ENCODE data around the gene ZNF362.

Gene ZNF362

DNA sequence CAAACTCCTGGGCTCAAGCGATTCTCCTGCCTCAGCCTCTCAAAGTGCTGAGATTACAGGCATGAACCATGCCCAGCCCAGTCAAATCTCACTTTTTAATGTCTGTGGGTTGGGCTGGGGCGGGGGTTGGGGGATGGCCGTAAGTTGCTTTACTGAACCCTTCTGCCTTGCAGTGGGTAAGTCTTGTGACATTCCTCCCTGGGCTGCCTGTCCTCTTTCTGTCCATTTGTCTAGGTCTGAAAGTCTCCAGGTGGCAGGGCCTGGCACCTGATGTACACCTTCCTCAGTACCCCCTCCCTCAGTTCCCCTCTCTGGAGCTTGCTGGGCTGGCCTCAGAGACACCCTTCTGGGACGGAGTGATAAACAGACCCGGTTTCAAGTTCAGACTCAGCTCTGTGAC is 13.3 kb downstream of the ZNF362 start:
- no peak for DNase-seq

DNA sequence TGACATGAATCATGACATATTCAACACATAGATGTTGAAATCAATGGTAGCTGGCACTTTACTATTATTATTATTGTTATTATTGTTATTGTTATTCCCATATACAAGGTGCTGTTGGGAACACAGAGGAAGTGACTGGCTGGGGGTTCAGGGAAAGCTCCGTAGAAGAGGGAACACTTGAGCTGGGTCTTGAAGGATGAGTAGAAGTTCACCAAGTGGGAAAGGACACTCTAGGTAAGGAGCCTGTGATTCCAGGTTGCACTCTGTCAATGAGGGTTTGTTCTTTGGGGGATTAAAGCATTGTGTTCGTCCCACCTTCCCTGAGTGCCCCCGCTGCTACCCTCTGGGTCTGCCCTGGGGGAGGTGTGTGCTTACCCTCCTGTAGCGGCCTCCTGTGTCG is 14.1 kb downstream of the ZNF362 start:
- DNase-seq, result no peak

- no peak for DNase-seq
These were observed 14.6 kb downstream of the ZNF362 start for GRCh38 chr1:33270808-33271465.

DNA sequence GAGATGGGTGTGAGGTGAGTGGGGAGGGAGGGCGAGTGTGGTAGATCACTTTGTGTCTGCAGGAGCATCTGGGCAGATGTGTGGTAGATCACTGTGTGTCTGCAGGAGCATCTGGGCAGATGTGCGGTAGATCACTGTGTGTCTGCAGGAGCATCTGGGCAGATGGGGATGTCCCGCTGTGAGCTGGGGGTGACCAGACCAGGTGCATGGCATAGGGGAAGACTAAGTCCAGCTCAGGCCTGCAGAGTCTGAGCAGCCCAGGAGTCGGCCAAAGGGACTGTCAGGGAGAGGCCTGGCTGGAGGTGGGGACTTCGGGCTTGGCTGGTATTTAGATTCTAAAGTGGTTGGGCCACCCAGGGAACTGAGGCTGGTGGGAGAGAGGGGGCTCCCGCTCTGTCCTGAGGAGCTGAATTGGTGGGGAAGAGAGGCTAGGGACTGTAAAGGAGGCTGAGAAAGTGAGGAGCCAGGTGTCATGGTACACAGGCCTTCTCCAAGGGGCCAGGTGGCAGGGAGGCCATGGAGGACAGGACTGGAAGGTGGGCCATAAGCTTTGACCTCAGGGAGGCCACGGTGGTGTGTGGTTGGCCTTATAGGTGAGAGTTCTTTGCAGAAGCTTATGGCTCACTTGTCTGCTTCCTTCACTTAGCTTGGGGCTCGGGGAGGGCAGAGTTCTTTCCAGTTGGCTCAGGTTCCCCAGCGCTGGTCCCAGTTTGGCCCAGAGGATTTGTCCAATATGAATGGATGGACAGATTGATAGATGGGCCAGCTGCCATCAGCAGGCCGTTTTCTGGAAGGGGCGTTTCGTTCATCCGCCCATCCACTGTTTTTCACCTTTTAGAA is 15.6 kb downstream of the ZNF362 start:
- DNase-seq, result no peak

DNA sequence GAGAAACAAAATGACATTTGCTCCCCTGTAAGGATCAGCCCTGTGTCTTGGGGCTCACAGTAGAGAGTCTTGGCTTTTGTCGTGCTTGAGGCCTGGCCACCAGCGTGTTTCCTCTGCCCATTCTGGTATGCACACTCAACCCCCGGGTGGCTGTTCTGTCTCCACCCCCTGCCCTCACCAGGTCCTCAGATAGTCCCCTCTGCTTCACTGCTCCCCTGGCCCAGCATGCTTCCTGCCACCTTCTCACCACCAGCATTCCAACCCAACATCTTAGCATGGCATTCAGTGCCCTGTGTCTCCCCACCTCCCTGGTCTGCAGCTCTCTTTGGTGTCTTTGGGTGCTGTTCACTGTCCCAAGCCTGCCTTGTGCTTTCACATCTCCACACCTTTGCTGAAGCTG is 16.2 kb downstream of the ZNF362 start:
- no peak for DNase-seq

DNA sequence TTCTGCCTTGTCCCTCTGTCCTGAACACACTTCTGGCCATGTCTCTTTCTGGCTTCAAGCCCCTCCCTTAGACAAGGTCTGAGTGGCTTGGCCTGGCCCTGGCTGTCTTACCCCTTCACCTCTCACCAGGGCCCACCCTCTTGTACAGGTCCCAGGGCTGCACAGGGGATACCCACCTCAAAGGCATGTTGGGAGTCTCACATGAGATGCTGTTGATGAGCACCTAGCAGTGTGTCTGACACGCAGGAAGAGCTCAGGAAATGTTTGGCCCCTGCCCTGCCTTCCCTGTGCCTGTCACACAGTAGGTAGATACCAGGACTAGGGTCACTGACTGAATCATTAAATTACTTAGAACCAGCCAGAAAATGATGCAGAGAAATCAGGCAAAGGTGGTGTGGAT is 16.6 kb downstream of the ZNF362 start:
- no peak for DNase-seq

DNA sequence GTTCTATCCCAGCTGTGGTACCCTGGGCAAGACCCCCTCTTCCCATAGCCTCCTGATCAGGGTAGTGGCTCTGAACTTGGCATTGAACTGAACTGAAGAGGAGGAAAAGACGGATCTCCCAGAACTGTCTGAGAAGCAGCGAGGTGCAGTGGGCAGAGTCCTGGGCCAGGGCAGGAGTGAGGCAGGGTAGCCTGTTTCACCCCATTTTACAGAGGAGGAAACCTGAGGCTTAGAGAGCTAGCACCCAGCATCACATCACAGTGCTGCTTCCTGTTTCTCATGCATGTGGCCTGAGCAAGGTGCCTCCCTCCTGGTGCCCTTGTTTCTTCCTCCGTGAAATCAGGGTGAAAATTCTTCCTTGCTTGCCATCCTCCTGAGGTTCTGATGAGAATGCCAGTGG is 17.1 kb downstream of the ZNF362 start:
- DNase-seq, result no peak

DNA sequence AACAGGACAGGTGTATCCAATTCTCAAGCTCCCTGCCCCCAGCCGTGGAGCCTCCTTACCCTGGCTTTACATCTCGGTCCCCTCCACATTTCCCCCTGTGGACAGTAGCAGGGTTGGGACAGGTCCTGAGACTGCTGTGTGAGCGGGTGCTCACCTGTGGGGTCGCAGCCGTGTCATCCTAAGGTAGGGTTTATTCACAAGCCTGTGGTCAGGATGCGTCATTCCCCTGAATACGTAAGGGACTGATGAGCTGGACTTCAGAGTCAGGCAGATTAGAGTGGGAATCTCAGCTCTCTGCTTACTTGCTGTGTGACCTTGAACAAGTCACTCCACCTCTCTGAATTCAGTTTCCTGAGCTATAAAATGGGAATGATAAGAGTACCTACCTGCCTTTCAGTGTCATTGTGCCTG is 17.7 kb downstream of the ZNF362 start:
- no peak for DNase-seq

DNA sequence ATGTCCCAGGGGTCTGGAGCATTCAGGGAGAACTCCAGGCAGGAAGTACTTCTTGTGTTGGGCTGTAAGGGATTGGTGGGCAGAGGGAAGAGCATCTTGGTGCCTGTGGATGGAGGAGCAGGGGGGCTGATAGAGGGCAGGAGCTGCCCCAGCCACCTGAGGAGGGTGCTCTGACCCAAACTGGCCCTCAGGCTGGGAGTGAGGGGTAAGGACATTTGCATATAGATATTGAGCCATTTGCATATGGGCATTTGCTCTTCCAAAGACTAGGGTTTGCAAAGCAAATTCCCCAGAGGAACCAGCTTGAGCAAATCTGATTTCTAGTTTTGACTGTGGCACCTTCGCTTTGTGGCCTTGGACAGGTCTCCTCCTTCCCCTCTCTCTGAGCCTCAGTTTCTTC is 18.2 kb downstream of the ZNF362 start:
- no peak for DNase-seq

GRCh38 chr1:33275195-33275594 is 18.9 kb downstream of the ZNF362 start:
- no peak for DNase-seq

DNA sequence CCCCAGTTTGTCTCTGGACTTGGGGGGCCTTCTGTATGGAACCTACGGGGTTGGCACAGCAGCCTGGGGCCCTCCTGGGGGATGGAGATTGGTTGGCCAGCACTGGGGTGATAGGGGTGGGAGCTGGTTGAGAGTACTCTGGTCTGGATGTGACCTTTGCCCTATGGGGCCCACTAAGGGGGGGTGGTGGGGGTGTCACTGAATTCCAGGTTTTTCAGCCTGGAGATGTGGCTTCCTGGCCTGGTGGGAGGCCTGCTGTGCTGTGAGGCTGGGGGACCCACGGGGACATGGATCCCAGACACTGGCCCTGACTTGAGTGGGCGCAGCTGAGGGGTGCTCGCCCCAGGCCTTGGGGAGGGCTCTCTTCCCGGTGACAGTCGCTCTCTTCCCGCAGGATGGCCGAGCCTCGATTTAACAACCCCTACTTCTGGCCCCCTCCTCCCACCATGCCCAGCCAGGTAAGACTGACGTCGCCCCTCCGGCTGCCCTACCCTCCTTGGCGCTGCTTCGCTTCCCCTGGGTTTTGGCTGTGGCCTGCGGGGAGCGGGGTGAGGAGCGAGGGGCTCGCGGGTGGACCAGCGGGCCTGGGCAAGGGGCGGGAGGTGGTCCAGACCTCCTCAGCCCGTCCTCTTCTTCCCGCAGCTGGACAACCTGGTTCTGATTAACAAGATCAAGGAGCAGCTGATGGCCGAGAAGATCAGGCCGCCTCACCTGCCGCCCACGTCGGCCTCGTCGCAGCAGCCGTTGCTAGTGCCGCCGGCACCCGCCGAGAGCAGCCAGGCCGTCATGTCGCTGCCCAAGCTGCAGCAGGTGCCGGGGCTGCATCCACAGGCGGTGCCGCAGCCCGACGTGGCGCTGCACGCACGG is 19.6 kb downstream of the ZNF362 start:
- no peak for DNase-seq

- DNase-seq, result no peak
These were observed 20.4 kb downstream of the ZNF362 start for GRCh38 chr1:33276573-33277298.

GRCh38 chr1:33277488-33278084 is 21.3 kb downstream of the ZNF362 start:
- DNase-seq, result no peak

DNA sequence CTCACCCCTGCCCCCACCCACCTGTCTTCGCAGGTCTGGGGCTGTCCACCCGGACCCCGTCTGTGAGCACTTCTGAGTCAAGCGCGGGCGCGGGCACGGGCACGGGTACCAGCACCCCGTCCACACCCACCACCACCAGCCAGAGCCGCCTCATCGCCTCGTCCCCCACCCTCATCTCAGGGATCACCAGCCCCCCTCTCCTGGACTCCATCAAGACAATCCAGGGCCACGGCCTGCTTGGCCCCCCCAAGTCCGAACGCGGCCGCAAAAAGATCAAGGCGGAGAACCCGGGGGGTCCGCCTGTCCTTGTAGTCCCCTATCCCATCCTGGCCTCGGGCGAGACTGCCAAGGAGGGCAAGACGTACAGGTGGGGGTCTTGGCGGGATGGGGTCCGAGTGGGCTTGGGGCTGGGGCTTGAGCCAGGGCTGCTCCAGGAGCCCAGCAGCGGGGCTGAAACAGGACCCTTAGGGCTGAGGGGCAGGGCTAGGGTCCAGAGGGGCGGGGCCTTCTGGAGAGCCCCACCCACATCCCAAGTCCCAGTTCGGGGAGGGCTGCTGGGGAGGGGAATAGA is 23.9 kb downstream of the ZNF362 start:
- DNase-seq, result no peak

DNA sequence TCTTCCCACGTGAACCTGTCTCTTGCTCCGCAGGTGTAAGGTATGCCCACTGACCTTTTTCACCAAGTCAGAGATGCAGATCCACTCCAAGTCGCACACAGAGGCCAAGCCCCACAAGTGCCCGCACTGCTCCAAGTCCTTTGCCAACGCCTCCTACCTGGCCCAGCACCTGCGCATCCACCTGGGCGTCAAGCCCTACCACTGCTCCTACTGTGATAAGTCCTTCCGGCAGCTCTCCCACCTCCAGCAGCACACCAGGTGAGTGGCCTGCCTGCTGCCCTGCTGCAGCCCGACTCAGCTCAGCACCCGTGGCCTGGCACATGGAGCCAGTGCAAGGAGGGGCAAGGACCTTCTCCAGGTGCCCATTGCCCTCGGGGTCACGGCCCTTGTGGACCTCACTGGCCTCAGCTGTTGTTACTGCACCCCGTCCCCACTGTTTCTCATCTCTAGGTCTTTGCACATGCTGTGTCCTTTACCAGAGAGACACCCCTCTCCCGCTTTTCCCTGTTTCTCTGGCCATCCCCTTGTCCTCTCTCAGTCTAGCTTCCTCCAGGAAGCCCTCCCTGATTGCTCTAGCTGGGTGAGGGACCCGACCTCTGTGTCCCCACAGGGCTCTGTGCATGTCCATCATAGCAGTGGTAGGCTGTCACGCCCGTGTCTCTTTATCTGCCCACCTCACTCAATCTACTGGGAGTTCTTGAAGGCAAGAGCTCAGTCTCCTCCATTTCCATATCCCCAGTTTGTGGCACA is 25.4 kb downstream of the ZNF362 start:
- no peak for DNase-seq

- DNase-seq, result no peak
These were observed 26.5 kb downstream of the ZNF362 start for GRCh38 chr1:33282791-33283190.

DNA sequence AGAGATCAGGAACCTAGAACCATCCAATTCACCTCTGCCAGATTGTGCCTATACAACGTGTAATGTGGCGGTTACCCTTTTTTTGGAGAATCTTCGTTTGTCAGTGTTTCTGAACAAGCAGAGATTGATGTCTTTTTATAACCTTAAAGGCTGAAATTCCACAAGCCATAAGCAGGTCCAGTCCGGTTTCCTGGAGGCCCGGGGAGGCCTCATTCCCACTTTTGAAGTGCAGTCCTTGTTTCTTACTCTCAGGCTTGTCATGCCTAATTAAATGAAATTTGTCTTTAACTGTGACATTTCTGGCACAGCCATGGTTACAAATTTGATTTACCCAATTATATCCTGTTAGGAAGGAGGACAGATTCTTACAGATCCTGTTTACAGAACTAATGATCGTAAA is 27.8 kb downstream of the ZNF362 start:
- no peak for DNase-seq

- DNase-seq, result no peak
These were observed 30.3 kb downstream of the ZNF362 start for GRCh38 chr1:33286451-33287185.

- DNase-seq, result no peak
These were observed 31.0 kb downstream of the ZNF362 start for GRCh38 chr1:33287317-33287716.

DNA sequence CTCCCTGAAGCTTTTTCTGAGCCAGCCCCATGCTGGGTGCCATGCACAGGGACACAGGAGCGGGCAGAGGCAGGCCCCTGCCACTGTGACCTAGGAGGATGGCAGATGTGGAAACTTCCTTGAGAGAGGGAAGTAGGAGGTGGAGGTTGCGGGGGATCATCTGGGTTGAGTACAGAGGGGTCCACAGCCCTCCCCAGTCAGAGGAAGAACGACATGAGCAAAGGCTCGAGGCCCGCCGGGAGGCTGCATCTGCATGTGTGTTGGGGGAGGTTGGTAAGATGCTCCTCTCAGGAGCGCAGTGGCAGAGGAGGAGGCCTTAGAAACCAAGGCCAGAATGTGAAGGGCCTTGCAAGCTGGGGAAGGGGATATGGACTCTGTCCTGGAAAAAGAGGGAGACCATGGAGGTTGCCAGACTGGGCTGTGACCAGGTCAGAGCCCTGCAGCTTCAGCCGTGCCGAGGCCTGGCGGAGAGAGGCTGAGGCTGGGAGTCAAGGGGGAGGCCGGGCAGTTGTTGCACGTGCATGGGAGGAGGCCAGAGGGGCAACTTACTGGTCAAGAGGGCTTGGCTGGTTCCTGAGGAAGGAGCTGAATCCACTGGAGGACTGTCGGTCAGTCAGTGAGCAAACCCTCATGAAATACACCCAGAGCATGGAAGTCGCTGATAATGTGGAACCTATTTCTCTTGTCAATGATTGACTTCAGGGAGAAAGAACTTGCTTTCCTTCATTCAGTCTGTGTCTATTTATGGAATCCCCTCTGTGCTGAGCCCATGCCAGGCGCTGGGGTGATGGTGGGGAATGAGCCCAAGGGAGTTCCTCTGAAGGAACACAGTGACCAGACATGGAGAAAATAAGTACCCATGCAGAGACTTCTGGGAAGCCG is 32.9 kb downstream of the ZNF362 start:
- no peak for DNase-seq
